Dedifferentiated amniotic fluid mesenchymal stem cell (primary cell): ENCODE results near the gene CYP1A2.

Experiments used
- DNase-seq: peaks from one replicate; pipeline ENCODE4 v3.0.0-alpha.2; 2016; ENCODE audit errors: extremely low spot score

The CYP1A2 gene

GRCh38 chr15:74804935-74805334 is 56.3 kb downstream of the CYP1A2 start:
- DNase-seq: no peak
